Measurements from ENCODE around the gene CD79A. TPM values are rescaled to one million over a fixed set of nuclear protein-coding genes. Genes with fewer than 3 reads are reported as not detected.

CD79A gene
- total and polyA plus RNA-seq, 4 donors: 0.22 to 0.59 (median 0.44) TPM; not detected in 1

- Histone ChIP-seq H3K9me3 (ENCODE audit: control insufficient read depth, insufficient read depth, low read length) (no peaks in the 10 kb centered on the region), H3K4me1 (ENCODE audit: control insufficient read depth, insufficient read depth, low read length) (peaks cover 16% of the 10 kb centered on the region), H3K4me3 (ENCODE audit: low read depth, low read length) (no peak overlapping the region), H3K27me3 (ENCODE audit: control insufficient read depth, insufficient read depth, low read length) (peaks cover 85% of the 10 kb centered on the region), H3K36me3 (ENCODE audit: control insufficient read depth, insufficient read depth, low read length) (no peaks in the 10 kb centered on the region), H3K27ac (ENCODE audit: low read depth, low read length) (no peak overlapping the region)
- 42% methylated on average over 21 of the region's 27 CpGs for WGBS (ENCODE audit: insufficient coverage)
- DNase-seq (ENCODE audit: low read depth in 4 of 6, low spot score in 6 of 6): no peak
Observed at GRCh38 chr19:41915776-41916414, 38.8 kb downstream of the CD79A start.

- 51% methylated on average over 8 of the region's 12 CpGs for WGBS (ENCODE audit: insufficient coverage)
- H3K27me3 ChIP-seq (ENCODE audit: control insufficient read depth, insufficient read depth, low read length): peaks cover 84% of the 10 kb centered on the region
- no peak overlapping the region for H3K4me3 ChIP-seq (ENCODE audit: low read depth, low read length)
- peaks cover 17% of the 10 kb centered on the region for H3K4me1 ChIP-seq (ENCODE audit: control insufficient read depth, insufficient read depth, low read length)
- H3K36me3 ChIP-seq (ENCODE audit: control insufficient read depth, insufficient read depth, low read length): no peaks in the 10 kb centered on the region
- H3K9me3 ChIP-seq (ENCODE audit: control insufficient read depth, insufficient read depth, low read length): no peaks in the 10 kb centered on the region
- no peak overlapping the region for H3K27ac ChIP-seq (ENCODE audit: low read depth, low read length)
- DNase-seq (ENCODE audit: low read depth in 4 of 6, low spot score in 6 of 6): no peak
Observed at GRCh38 chr19:41917676-41918075, 40.6 kb downstream of the CD79A start.

GRCh38 chr19:41918095-41918494 is 41.0 kb downstream of the CD79A start:
- Histone ChIP-seq H3K4me3 (ENCODE audit: low read depth, low read length) (no peak overlapping the region), H3K36me3 (ENCODE audit: control insufficient read depth, insufficient read depth, low read length) (no peaks in the 10 kb centered on the region), H3K27me3 (ENCODE audit: control insufficient read depth, insufficient read depth, low read length) (peaks cover 85% of the 10 kb centered on the region), H3K9me3 (ENCODE audit: control insufficient read depth, insufficient read depth, low read length) (no peaks in the 10 kb centered on the region), H3K4me1 (ENCODE audit: control insufficient read depth, insufficient read depth, low read length) (peaks cover 13% of the 10 kb centered on the region), H3K27ac (ENCODE audit: low read depth, low read length) (no peak overlapping the region)
- DNase-seq (ENCODE audit: low read depth in 4 of 6, low spot score in 6 of 6): no peak
- 84% methylated on average over 5 of the region's 6 CpGs for WGBS (ENCODE audit: insufficient coverage)

- no peak overlapping the region for H3K4me3 ChIP-seq (ENCODE audit: low read depth, low read length)
- no peak for DNase-seq (ENCODE audit: low read depth in 4 of 6, low spot score in 6 of 6)
- WGBS (ENCODE audit: insufficient coverage): 93% methylated on average over 5 of the region's 5 CpGs
- H3K9me3 ChIP-seq (ENCODE audit: control insufficient read depth, insufficient read depth, low read length): no peaks in the 10 kb centered on the region
- H3K4me1 ChIP-seq (ENCODE audit: control insufficient read depth, insufficient read depth, low read length): peaks cover 9% of the 10 kb centered on the region
- H3K36me3 ChIP-seq (ENCODE audit: control insufficient read depth, insufficient read depth, low read length): no peaks in the 10 kb centered on the region
- no peak overlapping the region for H3K27ac ChIP-seq (ENCODE audit: low read depth, low read length)
- peaks cover 82% of the 10 kb centered on the region for H3K27me3 ChIP-seq (ENCODE audit: control insufficient read depth, insufficient read depth, low read length)
Observed at GRCh38 chr19:41918653-41919244, 41.7 kb downstream of the CD79A start.

DNA sequence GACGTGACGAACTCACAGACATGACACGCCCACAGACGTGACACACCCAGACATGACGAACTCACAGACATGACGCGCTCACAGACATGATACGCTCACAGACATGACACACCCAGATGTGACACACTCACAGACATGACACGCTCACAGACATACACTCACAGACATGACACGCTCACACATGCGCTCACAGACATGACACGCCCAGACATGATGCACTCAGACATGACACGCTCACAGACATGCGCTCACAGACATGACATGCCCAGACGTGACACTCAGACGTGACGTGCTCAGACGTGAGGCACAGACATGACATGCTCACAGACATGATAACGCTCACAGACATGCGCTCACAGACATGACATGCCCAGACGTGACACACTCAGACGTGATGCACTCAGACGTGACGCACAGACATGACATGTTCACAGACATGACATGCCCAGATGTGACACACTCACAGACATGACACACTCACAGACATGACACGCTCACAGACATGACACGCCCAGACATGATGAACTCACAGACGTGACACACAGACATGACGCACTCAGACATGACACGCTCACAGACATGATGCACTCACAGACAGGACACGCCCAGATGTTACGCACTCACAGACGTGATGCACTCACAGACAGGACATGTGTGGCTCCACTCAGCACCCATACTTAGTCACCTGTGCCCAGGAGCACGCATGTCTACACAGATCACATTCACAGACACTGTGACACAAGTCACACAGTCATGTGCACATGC is 43.1 kb downstream of the CD79A start:
- Histone ChIP-seq H3K27ac (ENCODE audit: low read depth, low read length) (no peak overlapping the region), H3K4me1 (ENCODE audit: control insufficient read depth, insufficient read depth, low read length) (peaks cover 8% of the 10 kb centered on the region), H3K9me3 (ENCODE audit: control insufficient read depth, insufficient read depth, low read length) (no peaks in the 10 kb centered on the region), H3K4me3 (ENCODE audit: low read depth, low read length) (no peak overlapping the region), H3K36me3 (ENCODE audit: control insufficient read depth, insufficient read depth, low read length) (no peaks in the 10 kb centered on the region), H3K27me3 (ENCODE audit: control insufficient read depth, insufficient read depth, low read length) (peaks cover 83% of the 10 kb centered on the region)
- WGBS (ENCODE audit: insufficient coverage): 88% methylated on average over 33 of the region's 33 CpGs
- DNase-seq (ENCODE audit: low read depth in 4 of 6, low spot score in 6 of 6): no peak

GRCh38 chr19:41920882-41921576 is 44.0 kb downstream of the CD79A start:
- DNase-seq (ENCODE audit: low read depth in 4 of 6, low spot score in 6 of 6): no peak
- 4% methylated on average over 24 of the region's 26 CpGs for WGBS (ENCODE audit: insufficient coverage)
- H3K9me3 ChIP-seq (ENCODE audit: control insufficient read depth, insufficient read depth, low read length): no peaks in the 10 kb centered on the region
- no peak overlapping the region for H3K27ac ChIP-seq (ENCODE audit: low read depth, low read length)
- H3K4me1 ChIP-seq (ENCODE audit: control insufficient read depth, insufficient read depth, low read length): peaks cover 6% of the 10 kb centered on the region
- H3K27me3 ChIP-seq (ENCODE audit: control insufficient read depth, insufficient read depth, low read length): peaks cover 83% of the 10 kb centered on the region
- no peaks in the 10 kb centered on the region for H3K36me3 ChIP-seq (ENCODE audit: control insufficient read depth, insufficient read depth, low read length)
- H3K4me3 ChIP-seq (ENCODE audit: low read depth, low read length): no peak overlapping the region

DNA sequence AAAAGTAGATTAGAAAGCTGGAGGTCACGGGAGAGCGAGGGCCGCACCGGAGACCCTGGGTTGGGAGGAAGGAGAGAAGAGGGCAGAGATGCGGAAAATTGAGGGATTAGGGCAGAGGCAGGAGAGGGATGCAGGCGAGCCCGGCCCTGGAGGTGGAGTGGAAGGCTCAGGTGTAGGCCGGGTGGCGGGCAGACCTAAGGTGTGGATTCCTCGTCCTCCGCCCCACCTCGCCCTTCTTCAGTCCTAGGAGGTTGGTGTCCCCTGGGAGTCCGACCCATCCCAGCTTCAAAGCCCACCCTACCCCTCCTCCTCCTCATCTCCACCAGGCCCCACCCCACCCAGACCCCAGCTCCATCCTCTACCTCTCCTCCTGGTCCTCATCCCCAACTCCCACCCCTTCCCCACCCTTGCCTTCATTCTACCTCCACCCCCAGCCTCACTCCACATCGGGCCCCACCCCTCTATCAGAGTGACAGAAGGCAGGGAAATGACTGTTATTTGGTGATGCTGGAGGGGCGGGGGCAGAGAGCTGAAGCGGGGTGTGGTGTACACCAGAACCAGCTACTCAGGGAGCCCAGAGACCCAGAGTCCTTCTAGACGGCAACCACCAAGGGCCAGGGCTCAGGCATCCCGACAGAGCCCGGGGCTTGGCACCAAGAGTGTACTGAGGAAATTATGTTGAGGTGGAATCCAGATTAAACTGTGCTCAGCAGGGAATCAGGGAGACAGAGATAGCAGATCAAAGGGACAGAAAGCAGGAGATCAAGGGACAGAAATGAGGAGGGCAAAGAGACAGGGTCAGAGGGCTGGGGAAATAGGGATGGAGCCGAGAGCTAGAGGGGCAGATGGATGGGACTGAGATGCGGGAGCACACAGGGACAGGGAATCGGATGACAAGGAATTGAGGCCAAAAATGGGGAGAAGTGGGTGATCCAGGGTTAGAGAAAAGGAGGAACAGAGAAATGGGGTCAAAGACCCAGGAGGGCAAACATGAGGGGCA is 44.8 kb downstream of the CD79A start:
- H3K27me3 ChIP-seq (ENCODE audit: control insufficient read depth, insufficient read depth, low read length): peaks cover 84% of the 10 kb centered on the region
- no peaks in the 10 kb centered on the region for H3K36me3 ChIP-seq (ENCODE audit: control insufficient read depth, insufficient read depth, low read length)
- no peaks in the 10 kb centered on the region for H3K9me3 ChIP-seq (ENCODE audit: control insufficient read depth, insufficient read depth, low read length)
- WGBS (ENCODE audit: insufficient coverage): 8% methylated on average over 19 of the region's 22 CpGs
- DNase-seq (ENCODE audit: low read depth in 4 of 6, low spot score in 6 of 6): no peak
- H3K4me1 ChIP-seq (ENCODE audit: control insufficient read depth, insufficient read depth, low read length): peaks cover 6% of the 10 kb centered on the region
- H3K4me3 ChIP-seq (ENCODE audit: low read depth, low read length): no peak overlapping the region
- H3K27ac ChIP-seq (ENCODE audit: low read depth, low read length): no peak overlapping the region

- 2% methylated on average over 11 of the region's 18 CpGs for WGBS (ENCODE audit: insufficient coverage)
- H3K36me3 ChIP-seq (ENCODE audit: control insufficient read depth, insufficient read depth, low read length): no peaks in the 10 kb centered on the region
- peaks cover 84% of the 10 kb centered on the region for H3K27me3 ChIP-seq (ENCODE audit: control insufficient read depth, insufficient read depth, low read length)
- H3K9me3 ChIP-seq (ENCODE audit: control insufficient read depth, insufficient read depth, low read length): no peaks in the 10 kb centered on the region
- peaks cover 8% of the 10 kb centered on the region for H3K4me1 ChIP-seq (ENCODE audit: control insufficient read depth, insufficient read depth, low read length)
- H3K4me3 ChIP-seq (ENCODE audit: low read depth, low read length): no peak overlapping the region
- no peak overlapping the region for H3K27ac ChIP-seq (ENCODE audit: low read depth, low read length)
- DNase-seq (ENCODE audit: low read depth in 4 of 6, low spot score in 6 of 6): no peak
Observed at GRCh38 chr19:41922585-41922984, 45.5 kb downstream of the CD79A start.

Data from spinal cord (tissue), 10 donors.